Left ventricle myocardium inferior (tissue), 1 donor: ENCODE data around the gene C16orf87. TPM values are rescaled to one million over a fixed set of nuclear protein-coding genes. Genes with fewer than 3 reads are reported as not detected.

Experiments used
- DNase-seq: peaks from one replicate; pipeline ENCODE4 v3.0.0-alpha.2; 2020
- H3K27ac ChIP-seq: fragments of 200-600 bp; replicated peaks from 2 replicates; pipeline ENCODE4 v1.8.0; 2021
- H3K27me3 ChIP-seq: fragments of 200-600 bp; 2 replicates; pipeline ENCODE4 v1.8.0; 2021; ENCODE audit warnings: low read depth
- H3K36me3 ChIP-seq: fragments of 200-600 bp; 2 replicates; pipeline ENCODE4 v1.8.0; 2021
- H3K4me1 ChIP-seq: fragments of 200-600 bp; 2 replicates; pipeline ENCODE4 v1.8.0; 2021
- H3K4me3 ChIP-seq: fragments of 200-600 bp; 2 replicates; pipeline ENCODE4 v1.8.0; 2021; ENCODE audit warnings: mild to moderate bottlenecking, moderate library complexity
- H3K9me3 ChIP-seq: fragments of 200-600 bp; replicated peaks from 2 replicates; pipeline ENCODE4 v1.8.0; 2021
- intact Hi-C: fragments of 100-400 bp; cut with micrococcal nuclease; formaldehyde crosslinking; loops from one replicate; pipeline ENCODE4 v1.11.0; 2022
- total RNA-seq: library from RNA; stranded (reverse); fragmentation: NEBNext Ultra II Directional; extraction: Animal tissue kit (Norgen Biotek cat#: 25700); gene quantifications from one replicate; pipeline ENCODE4 v1.2.1, GENCODE V29; 2021
- TF ChIP-seq, protein P1 (sequence below): fragments of 200-600 bp; IDR thresholded peaks from 2 replicates; pipeline ENCODE4 v1.8.0; 2021; ENCODE audit warnings: antibody characterized with exemption, mild to moderate bottlenecking, borderline replicate concordance
- donor health status: DM: no; HTN: yes; CAD: no; lungs with severe emphysema.

Gene C16orf87
- total RNA-seq, 1 donor from 2014 or later: 12.5 TPM

DNA sequence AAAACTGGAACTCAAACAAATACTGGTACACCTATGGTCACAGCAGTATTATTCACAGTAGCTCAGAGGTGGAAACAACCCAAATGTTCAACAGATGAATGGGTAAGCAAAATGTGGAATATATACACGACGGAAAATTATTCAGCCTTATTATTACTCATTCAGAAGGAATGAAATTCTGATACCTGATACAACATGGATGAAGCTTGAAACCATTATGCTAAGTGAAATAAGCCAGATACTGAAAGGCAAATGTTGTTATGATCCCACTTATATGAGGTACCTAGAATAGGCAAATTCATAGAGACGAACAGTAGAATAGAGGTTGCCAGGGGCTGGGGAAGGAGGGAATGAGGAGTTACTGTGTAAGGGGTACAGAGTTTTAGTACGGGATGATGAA is 55.8 kb downstream of the C16orf87 start:
- Histone ChIP-seq H3K4me1 (peaks cover 13% of the 10 kb centered on the region), H3K27ac (no peak overlapping the region), H3K9me3 (no peaks in the 10 kb centered on the region), H3K27me3 (no peaks in the 10 kb centered on the region), H3K4me3 (no peak overlapping the region), H3K36me3 (no peaks in the 10 kb centered on the region)
- intact Hi-C loops: no loop called here
- DNase-seq: no peak
- TF ChIP-seq, protein P1, sequence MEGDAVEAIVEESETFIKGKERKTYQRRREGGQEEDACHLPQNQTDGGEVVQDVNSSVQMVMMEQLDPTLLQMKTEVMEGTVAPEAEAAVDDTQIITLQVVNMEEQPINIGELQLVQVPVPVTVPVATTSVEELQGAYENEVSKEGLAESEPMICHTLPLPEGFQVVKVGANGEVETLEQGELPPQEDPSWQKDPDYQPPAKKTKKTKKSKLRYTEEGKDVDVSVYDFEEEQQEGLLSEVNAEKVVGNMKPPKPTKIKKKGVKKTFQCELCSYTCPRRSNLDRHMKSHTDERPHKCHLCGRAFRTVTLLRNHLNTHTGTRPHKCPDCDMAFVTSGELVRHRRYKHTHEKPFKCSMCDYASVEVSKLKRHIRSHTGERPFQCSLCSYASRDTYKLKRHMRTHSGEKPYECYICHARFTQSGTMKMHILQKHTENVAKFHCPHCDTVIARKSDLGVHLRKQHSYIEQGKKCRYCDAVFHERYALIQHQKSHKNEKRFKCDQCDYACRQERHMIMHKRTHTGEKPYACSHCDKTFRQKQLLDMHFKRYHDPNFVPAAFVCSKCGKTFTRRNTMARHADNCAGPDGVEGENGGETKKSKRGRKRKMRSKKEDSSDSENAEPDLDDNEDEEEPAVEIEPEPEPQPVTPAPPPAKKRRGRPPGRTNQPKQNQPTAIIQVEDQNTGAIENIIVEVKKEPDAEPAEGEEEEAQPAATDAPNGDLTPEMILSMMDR: no peak

DNA sequence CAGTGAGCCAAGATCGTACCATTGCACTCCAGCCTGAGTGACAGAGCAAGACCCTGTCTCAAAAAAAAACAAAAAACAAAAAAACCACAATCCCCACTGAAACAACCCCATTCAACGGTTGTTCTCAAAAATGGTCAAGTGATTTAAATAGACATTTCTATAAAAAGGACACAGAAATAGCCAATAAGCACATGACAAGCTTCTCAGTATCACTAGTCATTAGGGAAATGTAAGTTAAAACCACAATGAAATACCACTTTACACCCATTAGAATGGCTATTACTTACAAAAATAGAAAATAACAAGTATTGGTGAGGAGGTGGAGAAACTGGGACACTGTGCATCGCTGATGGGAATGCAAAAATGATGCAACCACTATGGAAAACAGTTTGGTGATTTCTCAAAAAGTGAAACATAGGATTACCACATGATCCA is 56.2 kb downstream of the C16orf87 start:
- DNase-seq: no peak
- intact Hi-C loops: no loop called here
- no peaks in the 10 kb centered on the region for H3K27me3 ChIP-seq
- no peak overlapping the region for H3K27ac ChIP-seq
- H3K9me3 ChIP-seq: no peaks in the 10 kb centered on the region
- TF ChIP-seq, protein P1: no peak
- H3K4me1 ChIP-seq: peaks cover 13% of the 10 kb centered on the region
- no peaks in the 10 kb centered on the region for H3K36me3 ChIP-seq
- H3K4me3 ChIP-seq: no peak overlapping the region

DNA sequence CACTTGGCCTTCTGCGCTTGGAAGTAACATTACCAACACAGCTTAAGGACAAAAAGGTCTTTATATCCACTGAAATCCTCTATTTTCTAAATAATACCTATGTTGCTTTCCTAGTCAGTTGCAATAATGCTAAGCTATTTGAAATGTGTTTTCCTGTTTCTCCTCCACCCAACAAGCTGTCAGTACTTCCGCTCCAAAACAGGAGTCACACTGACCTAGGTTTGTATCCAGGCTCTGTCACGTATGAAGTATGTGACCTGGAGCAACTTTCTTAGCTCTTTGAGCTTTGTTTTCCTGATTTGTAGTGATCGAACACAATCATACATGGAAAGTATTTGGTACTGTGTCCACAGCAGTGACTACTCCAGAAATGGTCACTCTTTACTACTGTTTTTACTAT is 58.5 kb downstream of the C16orf87 start:
- no peaks in the 10 kb centered on the region for H3K27me3 ChIP-seq
- TF ChIP-seq, protein P1: no peak
- no peaks in the 10 kb centered on the region for H3K36me3 ChIP-seq
- no peaks in the 10 kb centered on the region for H3K9me3 ChIP-seq
- intact Hi-C loops: no loop called here
- H3K4me3 ChIP-seq: no peak overlapping the region
- H3K4me1 ChIP-seq: peaks cover 13% of the 10 kb centered on the region
- no peak for DNase-seq
- H3K27ac ChIP-seq: peak overlapping the region; percentile 48

DNA sequence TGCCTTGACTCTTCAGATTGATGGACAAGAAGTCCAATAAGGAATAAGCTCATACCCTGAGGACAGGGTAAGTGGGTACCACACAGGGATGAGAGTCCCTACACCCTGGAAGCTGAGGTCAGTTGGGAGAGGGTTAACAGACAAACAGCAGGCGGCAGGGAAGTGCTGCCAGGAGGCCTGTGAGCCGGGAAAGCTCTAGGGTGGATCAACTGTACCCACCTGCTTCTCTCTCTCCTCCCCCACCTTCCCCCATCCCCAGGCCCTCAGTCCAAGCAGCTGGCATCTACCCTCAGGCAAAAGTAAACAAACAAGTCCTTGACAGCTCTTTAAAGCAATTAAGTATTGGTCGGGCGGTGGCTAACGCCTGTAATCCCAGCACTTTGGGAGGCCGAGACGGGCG is 62.2 kb downstream of the C16orf87 start:
- H3K36me3 ChIP-seq: no peaks in the 10 kb centered on the region
- H3K27ac ChIP-seq: no peak overlapping the region
- H3K27me3 ChIP-seq: no peaks in the 10 kb centered on the region
- intact Hi-C loops: no loop called here
- H3K9me3 ChIP-seq: no peaks in the 10 kb centered on the region
- TF ChIP-seq, protein P1: no peak
- no peak overlapping the region for H3K4me3 ChIP-seq
- no peak for DNase-seq
- H3K4me1 ChIP-seq: peaks cover 20% of the 10 kb centered on the region

DNA sequence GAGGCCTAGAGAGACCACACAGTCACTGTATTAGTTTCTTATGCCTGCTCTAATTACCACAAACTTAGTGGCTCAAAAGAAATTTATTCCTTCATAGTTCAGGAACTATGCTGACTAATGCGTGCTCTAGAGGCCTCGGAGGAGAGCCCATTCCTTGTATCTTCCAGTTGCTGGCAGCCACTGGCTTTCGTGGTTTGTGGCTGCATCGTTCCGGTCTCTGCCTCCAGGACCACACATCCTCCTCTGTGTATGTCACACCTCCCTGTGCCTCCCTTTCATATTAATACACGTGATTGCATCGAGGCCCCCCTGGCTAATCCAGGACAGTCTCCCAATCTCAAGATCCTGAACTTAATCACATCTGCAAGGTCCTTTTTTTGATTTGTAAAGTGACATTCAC is 65.9 kb downstream of the C16orf87 start:
- intact Hi-C loops: no loop called here
- Histone ChIP-seq H3K27ac (peak overlapping the region; percentile 96), H3K4me3 (no peak overlapping the region), H3K36me3 (no peaks in the 10 kb centered on the region), H3K4me1 (peaks cover 22% of the 10 kb centered on the region), H3K9me3 (no peaks in the 10 kb centered on the region), H3K27me3 (peaks cover under 1% of the 10 kb centered on the region)
- DNase-seq: no peak
- TF ChIP-seq, protein P1: no peak

DNA sequence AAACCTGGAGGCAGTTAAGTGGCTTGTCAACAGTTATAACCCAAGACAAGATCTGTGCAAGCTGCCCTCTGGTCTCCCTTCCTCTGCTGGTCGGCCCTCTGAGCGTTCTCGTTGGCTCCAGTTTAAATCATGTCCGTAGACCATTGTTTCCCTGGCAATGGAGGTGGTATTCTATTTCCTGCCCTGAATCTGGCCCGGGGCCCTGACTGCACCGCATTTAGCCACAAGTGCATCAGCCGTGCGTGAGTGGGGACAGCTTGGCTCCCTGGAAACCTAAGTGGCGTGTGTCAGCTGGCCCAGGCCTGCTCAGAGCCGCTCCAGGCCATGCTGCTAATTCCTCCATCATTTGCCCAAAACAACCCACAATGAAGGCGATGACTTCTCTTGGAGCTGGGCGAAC is 67.8 kb downstream of the C16orf87 start:
- TF ChIP-seq, protein P1: no peak
- Histone ChIP-seq H3K36me3 (no peaks in the 10 kb centered on the region), H3K4me1 (peaks cover 31% of the 10 kb centered on the region), H3K9me3 (no peaks in the 10 kb centered on the region), H3K4me3 (peak overlapping the region; percentile 62), H3K27ac (peak overlapping the region; percentile 96), H3K27me3 (peaks cover 16% of the 10 kb centered on the region)
- intact Hi-C loops: no loop called here
- DNase-seq: peak; percentile 84
